HG02884 (cell line): ENCODE measurements around the gene PSG5.
"Not testable (repeated sequence)": the region's sequence is repeated elsewhere in the genome, so short reads cannot be mapped to it uniquely, and the experiment has no call there.

ENCODE experiments used
- ATAC-seq: cut with Tn5 transposase; IDR thresholded peaks from one replicate; pipeline ENCODE4 v1.9.1; 2021; ENCODE audit warnings: mild to moderate bottlenecking, moderate library complexity; ENCODE audit not compliant: unreplicated experiment

The PSG5 gene

GRCh38 chr19:43188092-43188491 is 1.8 kb upstream of the PSG5 start:
- not testable (repeated sequence) for ATAC-seq

- not testable (repeated sequence) for ATAC-seq
Observed at GRCh38 chr19:43181869-43182771, 4.2 kb downstream of the PSG5 start.

DNA sequence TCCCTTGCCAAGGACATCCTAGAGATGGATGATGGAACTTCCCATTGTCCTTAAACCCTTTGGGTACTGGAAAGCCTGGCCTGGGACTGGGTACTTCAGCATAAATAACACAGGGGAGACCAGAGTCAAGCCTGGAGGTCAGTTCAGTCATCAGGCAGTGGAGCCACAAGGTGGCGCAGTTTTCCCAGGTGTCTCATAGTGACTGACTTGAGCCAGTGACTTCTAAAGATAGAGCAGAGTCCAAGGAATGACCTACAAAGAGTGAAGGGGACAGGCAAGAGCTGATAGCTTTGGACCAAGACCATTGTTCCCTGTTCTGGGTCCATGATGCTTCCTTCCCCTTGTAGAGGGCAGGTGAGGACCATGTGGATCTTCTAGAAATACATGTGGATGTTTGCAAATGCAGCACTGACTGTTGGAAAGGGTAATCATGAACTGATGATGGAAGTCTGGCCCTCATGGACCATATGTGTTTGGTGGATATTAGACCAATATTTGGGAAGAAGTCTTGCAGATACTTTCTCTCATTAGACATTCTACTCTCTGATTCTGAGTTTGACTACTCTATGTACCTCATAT is 6.7 kb downstream of the PSG5 start:
- ATAC-seq, result not testable (repeated sequence)

DNA sequence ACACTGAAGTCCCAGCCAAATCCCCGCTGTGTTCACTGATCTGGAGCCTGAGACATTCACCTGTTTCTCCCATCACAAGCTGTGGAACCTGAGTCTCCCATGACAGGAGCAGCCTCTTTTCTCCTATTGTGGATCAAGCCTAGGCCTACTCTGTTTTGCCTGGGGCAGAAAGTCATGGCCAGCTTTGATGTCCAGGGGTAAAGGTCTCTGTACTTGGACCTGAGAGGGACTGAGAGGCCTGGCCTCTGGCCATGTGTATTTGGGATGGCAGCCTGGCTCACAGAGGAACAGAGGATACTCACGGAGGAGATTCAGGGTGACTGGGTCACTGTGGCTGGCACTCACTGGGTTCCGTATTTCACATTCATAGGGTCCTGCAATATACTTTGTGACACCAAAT is 7.8 kb downstream of the PSG5 start:
- not testable (repeated sequence) for ATAC-seq

- not testable (repeated sequence) for ATAC-seq
Observed at GRCh38 chr19:43165906-43166305, 20.4 kb downstream of the PSG5 start.

DNA sequence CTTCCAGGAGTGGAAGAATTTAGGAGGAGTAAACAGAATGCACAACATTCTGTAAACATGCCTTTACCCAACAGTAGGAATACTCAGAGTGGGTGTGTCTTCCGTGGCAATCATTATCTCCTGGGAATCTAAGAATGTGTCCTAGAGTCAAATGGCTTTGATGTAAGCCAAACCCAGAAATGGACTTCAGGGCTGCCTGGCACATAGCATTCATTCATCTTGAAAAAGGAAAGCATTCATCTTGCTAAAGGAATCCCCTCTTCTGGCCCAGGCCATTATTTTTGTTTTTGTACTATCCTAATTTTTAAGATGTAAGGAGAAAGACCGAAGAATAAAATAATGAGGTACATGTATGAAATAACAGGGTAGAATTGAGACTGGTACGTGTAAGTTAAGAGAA is 23.2 kb downstream of the PSG5 start:
- ATAC-seq, result not testable (repeated sequence)

- ATAC-seq, result not testable (repeated sequence)
Observed at GRCh38 chr19:43162261-43162660, 24.1 kb downstream of the PSG5 start.

DNA sequence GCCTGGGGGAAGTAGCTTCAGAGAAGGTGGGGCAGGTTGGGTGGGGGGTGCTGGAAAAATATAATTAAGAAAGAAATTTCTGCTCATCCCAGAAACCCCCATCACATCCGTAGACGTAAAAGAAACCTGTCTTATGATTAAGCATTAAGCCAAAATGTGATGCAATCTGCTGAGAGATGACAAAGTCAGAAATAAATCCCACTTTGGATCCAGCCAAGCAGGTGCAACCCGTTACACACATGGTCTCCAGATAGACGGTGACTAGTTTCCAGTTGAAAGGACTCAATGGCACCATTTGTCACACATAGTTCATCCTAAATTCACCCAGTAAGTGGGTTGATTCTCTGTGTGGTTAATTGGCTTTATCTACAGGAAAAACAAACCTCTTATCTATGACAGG is 34.1 kb downstream of the PSG5 start:
- no peak for ATAC-seq

GRCh38 chr19:43149788-43150187 is 36.5 kb downstream of the PSG5 start:
- not testable (repeated sequence) for ATAC-seq

GRCh38 chr19:43148233-43148632 is 38.1 kb downstream of the PSG5 start:
- no peak for ATAC-seq

- ATAC-seq, result not testable (repeated sequence)
Observed at GRCh38 chr19:43141763-43142162, 44.6 kb downstream of the PSG5 start.

GRCh38 chr19:43132696-43133095 is 53.6 kb downstream of the PSG5 start:
- ATAC-seq, result no peak

- not testable (repeated sequence) for ATAC-seq
Observed at GRCh38 chr19:43131281-43131842, 55.0 kb downstream of the PSG5 start.

- ATAC-seq, result not testable (repeated sequence)
Observed at GRCh38 chr19:43129197-43129596, 57.1 kb downstream of the PSG5 start.

GRCh38 chr19:43127336-43127735 is 59.0 kb downstream of the PSG5 start:
- ATAC-seq, result not testable (repeated sequence)

DNA sequence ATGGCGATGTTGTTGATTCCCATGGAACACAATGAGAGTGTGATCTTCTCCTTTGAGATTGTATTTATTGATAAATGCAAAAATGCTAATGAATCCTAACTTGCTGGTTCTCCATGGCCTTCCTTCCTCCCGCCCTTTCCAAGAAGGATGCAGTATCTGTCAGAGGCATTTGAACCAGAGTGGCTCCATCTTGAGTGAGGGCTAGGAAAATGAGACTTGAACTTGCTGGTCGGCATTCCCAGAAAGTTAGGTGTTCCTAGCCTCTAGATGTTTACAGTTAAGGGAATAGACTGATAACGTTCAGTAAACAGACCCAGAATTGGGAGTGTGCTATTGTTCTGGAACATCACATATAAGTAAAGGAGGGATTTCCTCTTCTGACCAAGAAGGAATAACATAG is 59.6 kb downstream of the PSG5 start:
- no peak for ATAC-seq

- ATAC-seq, result no peak
Observed at GRCh38 chr19:43124360-43124759, 62.0 kb downstream of the PSG5 start.

DNA sequence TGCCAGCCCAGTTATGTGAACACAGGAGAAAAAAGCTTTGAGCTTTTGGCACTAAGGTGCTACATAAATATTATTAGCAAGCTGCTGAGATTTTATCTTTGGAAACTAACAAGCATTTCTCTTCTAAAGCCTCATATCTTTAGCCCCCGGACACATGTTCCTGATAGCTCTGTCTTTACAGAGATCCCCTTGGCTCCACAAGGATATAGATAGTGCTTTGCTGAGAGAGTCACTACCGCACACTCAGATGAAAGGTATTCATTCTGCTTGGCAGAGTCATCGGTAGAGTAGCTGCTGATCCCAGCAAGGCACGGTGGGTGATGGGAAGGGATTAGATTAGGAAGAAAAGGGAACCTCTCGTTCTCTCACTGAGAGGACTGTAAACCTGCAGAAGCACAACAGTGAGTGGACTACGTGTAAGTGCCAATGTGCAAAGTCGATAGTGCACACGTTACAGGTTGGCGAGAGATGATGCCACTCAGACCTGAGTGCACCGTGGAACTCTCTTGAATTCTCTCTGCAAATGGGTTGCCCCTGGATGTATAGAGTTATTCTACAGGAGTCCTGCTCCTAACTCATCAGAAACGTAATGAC is 65.8 kb downstream of the PSG5 start:
- not testable (repeated sequence) for ATAC-seq

DNA sequence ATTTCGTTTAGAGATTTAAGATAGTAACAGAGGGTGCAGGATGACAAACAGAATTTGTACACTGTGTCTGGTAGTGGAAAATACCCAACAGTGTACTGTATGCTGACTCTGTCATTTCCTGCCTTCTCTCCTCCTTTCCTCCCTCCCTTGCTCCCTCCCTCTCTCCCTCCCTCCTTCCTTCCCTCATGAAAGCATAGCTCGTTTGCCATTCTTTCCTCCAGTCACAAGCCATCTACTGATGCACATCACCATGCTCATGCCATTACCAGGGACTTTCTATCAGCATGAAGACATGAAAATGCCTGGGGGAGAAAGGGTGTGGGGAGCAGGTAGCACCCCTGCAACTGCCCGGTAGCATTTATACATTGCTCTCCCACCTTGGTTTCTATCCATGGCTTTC is 66.8 kb downstream of the PSG5 start:
- not testable (repeated sequence) for ATAC-seq
